HepG2 (cell line): Measurements from ENCODE around the gene WWC2.

Experiments
- ARHGAP35 ChIP-seq: sonication (generic); formaldehyde crosslinking; IDR thresholded peaks from 2 replicates; pipeline ENCODE4 v1.9.0; 2022; ENCODE audit warnings: mild to moderate bottlenecking, inconsistent platforms, moderate library complexity, missing genetic modification reagents, borderline replicate concordance
- JUNB ChIP-seq: sonication (generic); formaldehyde crosslinking; IDR thresholded peaks from 2 replicates; pipeline ENCODE4 v1.8.0; 2022; ENCODE audit warnings: missing genetic modification reagents, mild to moderate bottlenecking, borderline replicate concordance
- MXI1 ChIP-seq: IDR thresholded peaks from 3 replicates; pipeline ENCODE4 v1.6.1; 2012; ENCODE audit warnings: low read depth, low read length, inconsistent platforms, borderline replicate concordance
- NBN ChIP-seq: fragments of 450-650 bp; conservative IDR thresholded peaks from 2 replicates; pipeline ENCODE4 v1.6.1; 2017
- RBFOX2 ChIP-seq: fragments of 200-400 bp; formaldehyde crosslinking; IDR thresholded peaks from 2 replicates; pipeline ENCODE4 v1.6.1; 2017; ENCODE audit warnings: low read depth, mild to moderate bottlenecking, low read length
- THAP7 ChIP-seq: sonication (generic); formaldehyde crosslinking; IDR thresholded peaks from 2 replicates; pipeline ENCODE4 v1.8.1; 2023; ENCODE audit warnings: mild to moderate bottlenecking, missing genetic modification reagents
- ZNF121 ChIP-seq: sonication (generic); formaldehyde crosslinking; IDR thresholded peaks from 2 replicates; pipeline ENCODE4 v1.5.0; 2020; ENCODE audit warnings: mild to moderate bottlenecking, missing genetic modification reagents
- ZNF18 ChIP-seq: sonication (generic); formaldehyde crosslinking; IDR thresholded peaks from 2 replicates; pipeline ENCODE4 v1.8.0; 2022; ENCODE audit warnings: mild to moderate bottlenecking, missing genetic modification reagents; ENCODE audit not compliant: insufficient replicate concordance
- ZNF224 ChIP-seq: sonication (generic); formaldehyde crosslinking; IDR thresholded peaks from 2 replicates; pipeline ENCODE4 v1.5.0; 2020; ENCODE audit warnings: mild to moderate bottlenecking, missing genetic modification reagents
- TF ChIP-seq, protein P1 (sequence below), 2 experiments: sonication (generic) in 1 of 2; formaldehyde crosslinking in 1 of 2; IDR thresholded peaks; 2 replicates each; pipeline versions ENCODE4 v1.4.0 to v1.6.1; 2016 to 2020; ENCODE audit warnings: borderline replicate concordance in 1 of 2, low read depth in 1 of 2, mild to moderate bottlenecking in 1 of 2, missing genetic modification reagents in 1 of 2

GRCh38 chr4:183200453-183200852, 101.4 kb downstream of the WWC2 start:
- TF ChIP-seq RBFOX2 = no peak
- TF ChIP-seq MXI1 = no peak
- no peak for TF ChIP-seq NBN
- TF ChIP-seq ZNF224 (CRISPR knock-in tag) = no peak
- TF ChIP-seq THAP7 (CRISPR knock-in tag) = no peak
- TF ChIP-seq, protein P1, sequence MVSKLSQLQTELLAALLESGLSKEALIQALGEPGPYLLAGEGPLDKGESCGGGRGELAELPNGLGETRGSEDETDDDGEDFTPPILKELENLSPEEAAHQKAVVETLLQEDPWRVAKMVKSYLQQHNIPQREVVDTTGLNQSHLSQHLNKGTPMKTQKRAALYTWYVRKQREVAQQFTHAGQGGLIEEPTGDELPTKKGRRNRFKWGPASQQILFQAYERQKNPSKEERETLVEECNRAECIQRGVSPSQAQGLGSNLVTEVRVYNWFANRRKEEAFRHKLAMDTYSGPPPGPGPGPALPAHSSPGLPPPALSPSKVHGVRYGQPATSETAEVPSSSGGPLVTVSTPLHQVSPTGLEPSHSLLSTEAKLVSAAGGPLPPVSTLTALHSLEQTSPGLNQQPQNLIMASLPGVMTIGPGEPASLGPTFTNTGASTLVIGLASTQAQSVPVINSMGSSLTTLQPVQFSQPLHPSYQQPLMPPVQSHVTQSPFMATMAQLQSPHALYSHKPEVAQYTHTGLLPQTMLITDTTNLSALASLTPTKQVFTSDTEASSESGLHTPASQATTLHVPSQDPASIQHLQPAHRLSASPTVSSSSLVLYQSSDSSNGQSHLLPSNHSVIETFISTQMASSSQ (IDR thresholded peaks at IDR 0.05; ENCODE audit: low read depth) = no peak
- TF ChIP-seq, protein P1 (CRISPR knock-in tag; IDR thresholded peaks at IDR 0.05; ENCODE audit: borderline replicate concordance) = no peak
- no peak for TF ChIP-seq ZNF18 (CRISPR knock-in tag)
- no peak for TF ChIP-seq ZNF121
- no peak for TF ChIP-seq JUNB
- TF ChIP-seq ARHGAP35 (CRISPR knock-in tag) = no peak
